Activated T-helper 2 cell treated with anti-CD3 and anti-CD28 coated beads, Interferon-gamma antibody, Interleukin-2, Interleukin-4, amounts not matched to agents 10 μg/mL and 5 μg/mL and 100 μg/mL, durations not matched to agents 14 hours and 24 hours and 36 hours (primary cell): Measurements from ENCODE around the gene EIF2D. TPM values are rescaled to one million over a fixed set of nuclear protein-coding genes. Genes with fewer than 3 reads are reported as not detected.

Experiments
- total RNA-seq: library from RNA; stranded (reverse); gene quantifications from 2 replicates; pipeline ENCODE4 v1.2.3, GENCODE V29; 2022

The EIF2D gene
- total RNA-seq, 1 donor from 2014 or later, result 72.7 TPM

Other genes starting within 250 kb of the EIF2D start
- gene IKBKE, start 142.0 kb downstream of the EIF2D start, total RNA-seq, result 33.8 and 33.9 TPM in 2 replicates
- gene RASSF5, start 104.9 kb downstream of the EIF2D start, total RNA-seq, result 180 and 182 TPM in 2 replicates
- gene DYRK3, start 23.1 kb upstream of the EIF2D start, total RNA-seq, result 12.1 and 13.0 TPM in 2 replicates
- 92.3 and 98.8 TPM in 2 replicates for gene MAPKAPK2, start 72.4 kb upstream of the EIF2D start, total RNA-seq
- gene IL19, start 158.3 kb upstream of the EIF2D start, total RNA-seq, result not detected in 2 replicates
- 4.2 and 5.8 TPM in 2 replicates for gene IL10, start 160.0 kb upstream of the EIF2D start, total RNA-seq